Left ventricle myocardium inferior (tissue), 1 donor: Measurements from ENCODE around the gene TPT1. TPM values are rescaled to one million over a fixed set of nuclear protein-coding genes. Genes with fewer than 3 reads are reported as not detected.

ENCODE experiments used
- DNase-seq: peaks from one replicate; pipeline ENCODE4 v3.0.0-alpha.2; 2020
- H3K27ac ChIP-seq: fragments of 200-600 bp; replicated peaks from 2 replicates; pipeline ENCODE4 v1.8.0; 2021
- H3K27me3 ChIP-seq: fragments of 200-600 bp; 2 replicates; pipeline ENCODE4 v1.8.0; 2021; ENCODE audit warnings: low read depth
- H3K36me3 ChIP-seq: fragments of 200-600 bp; 2 replicates; pipeline ENCODE4 v1.8.0; 2021
- H3K4me1 ChIP-seq: fragments of 200-600 bp; 2 replicates; pipeline ENCODE4 v1.8.0; 2021
- H3K4me3 ChIP-seq: fragments of 200-600 bp; 2 replicates; pipeline ENCODE4 v1.8.0; 2021; ENCODE audit warnings: mild to moderate bottlenecking, moderate library complexity
- H3K9me3 ChIP-seq: fragments of 200-600 bp; replicated peaks from 2 replicates; pipeline ENCODE4 v1.8.0; 2021
- CTCF ChIP-seq: fragments of 200-600 bp; IDR thresholded peaks from 2 replicates; pipeline ENCODE4 v1.8.0; 2021; ENCODE audit warnings: antibody characterized with exemption, mild to moderate bottlenecking, borderline replicate concordance
- intact Hi-C: fragments of 100-400 bp; cut with micrococcal nuclease; formaldehyde crosslinking; loops from one replicate; pipeline ENCODE4 v1.11.0; 2022
- total RNA-seq: library from RNA; stranded (reverse); fragmentation: NEBNext Ultra II Directional; extraction: Animal tissue kit (Norgen Biotek cat#: 25700); gene quantifications from one replicate; pipeline ENCODE4 v1.2.1, GENCODE V29; 2021
- donor health status: DM: no; HTN: yes; CAD: no; lungs with severe emphysema.

The TPT1 gene
- total RNA-seq, 1 donor from 2014 or later, result 4,332 TPM

DNA sequence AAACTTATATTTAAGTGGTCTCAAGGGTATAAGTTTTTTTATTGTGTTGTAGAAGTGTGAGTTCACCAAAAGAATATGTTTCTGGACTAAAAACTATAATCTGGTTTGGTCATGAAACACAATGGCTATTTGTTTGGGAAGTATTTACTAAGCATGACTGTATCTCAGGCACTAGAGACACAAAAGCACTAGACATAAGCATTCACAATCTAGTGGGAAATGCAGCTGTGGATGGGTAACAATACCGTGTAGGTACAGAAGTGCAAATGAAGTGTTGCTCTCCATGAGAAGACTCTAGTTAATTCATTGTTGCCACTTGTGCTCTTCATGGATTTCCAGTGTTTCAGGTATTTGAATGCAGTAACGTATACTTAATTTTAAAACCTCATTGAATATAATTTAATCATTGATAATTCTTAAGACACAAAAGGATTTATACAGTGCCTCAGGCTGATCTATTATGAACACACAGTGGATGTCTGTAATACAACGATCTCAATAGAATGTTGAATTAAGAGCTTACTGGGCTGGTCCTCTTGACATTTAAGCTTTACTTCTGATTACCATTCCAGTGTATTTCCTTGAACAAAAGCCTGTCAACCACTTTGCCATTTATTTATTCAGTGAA is 50.9 kb downstream of the TPT1 start:
- Histone ChIP-seq H3K36me3 (peaks cover 20% of the 10 kb centered on the region), H3K9me3 (no peaks in the 10 kb centered on the region), H3K4me1 (no peaks in the 10 kb centered on the region), H3K27me3 (no peaks in the 10 kb centered on the region), H3K4me3 (no peak overlapping the region), H3K27ac (no peak overlapping the region)
- DNase-seq, result no peak
- no peak for TF ChIP-seq CTCF
- intact Hi-C loops, result no loop called here

Other genes with a start within 250 kb of the TPT1 start
- gene GTF2F2, start 220.7 kb downstream of the TPT1 start, total RNA-seq, result 23.1 TPM
- gene KCTD4, start 140.1 kb downstream of the TPT1 start, total RNA-seq, result 0.11 TPM
- gene SLC25A30, start 77.2 kb upstream of the TPT1 start, total RNA-seq, result 175 TPM
- 15.7 TPM for gene COG3, start 123.8 kb upstream of the TPT1 start, total RNA-seq